GM18520 (cell line): ENCODE results near the gene CSAG1.
"Not testable (repeated sequence)": the region's sequence is repeated elsewhere in the genome, so short reads cannot be mapped to it uniquely, and the experiment has no call there.

ENCODE experiments used
- ATAC-seq: cut with Tn5 transposase; IDR thresholded peaks from one replicate; pipeline ENCODE4 v1.9.1; 2021; ENCODE audit not compliant: unreplicated experiment

The CSAG1 gene

DNA sequence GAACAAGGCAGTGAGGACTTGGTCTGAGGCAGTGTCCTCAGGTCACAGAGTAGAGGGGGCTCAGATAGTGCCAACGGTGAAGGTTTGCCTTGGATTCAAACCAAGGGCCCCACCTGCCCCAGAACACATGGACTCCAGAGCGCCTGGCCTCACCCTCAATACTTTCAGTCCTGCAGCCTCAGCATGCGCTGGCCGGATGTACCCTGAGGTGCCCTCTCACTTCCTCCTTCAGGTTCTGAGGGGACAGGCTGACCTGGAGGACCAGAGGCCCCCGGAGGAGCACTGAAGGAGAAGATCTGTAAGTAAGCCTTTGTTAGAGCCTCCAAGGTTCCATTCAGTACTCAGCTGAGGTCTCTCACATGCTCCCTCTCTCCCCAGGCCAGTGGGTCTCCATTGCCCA is 33.1 kb downstream of the CSAG1 start:
- ATAC-seq = not testable (repeated sequence)

DNA sequence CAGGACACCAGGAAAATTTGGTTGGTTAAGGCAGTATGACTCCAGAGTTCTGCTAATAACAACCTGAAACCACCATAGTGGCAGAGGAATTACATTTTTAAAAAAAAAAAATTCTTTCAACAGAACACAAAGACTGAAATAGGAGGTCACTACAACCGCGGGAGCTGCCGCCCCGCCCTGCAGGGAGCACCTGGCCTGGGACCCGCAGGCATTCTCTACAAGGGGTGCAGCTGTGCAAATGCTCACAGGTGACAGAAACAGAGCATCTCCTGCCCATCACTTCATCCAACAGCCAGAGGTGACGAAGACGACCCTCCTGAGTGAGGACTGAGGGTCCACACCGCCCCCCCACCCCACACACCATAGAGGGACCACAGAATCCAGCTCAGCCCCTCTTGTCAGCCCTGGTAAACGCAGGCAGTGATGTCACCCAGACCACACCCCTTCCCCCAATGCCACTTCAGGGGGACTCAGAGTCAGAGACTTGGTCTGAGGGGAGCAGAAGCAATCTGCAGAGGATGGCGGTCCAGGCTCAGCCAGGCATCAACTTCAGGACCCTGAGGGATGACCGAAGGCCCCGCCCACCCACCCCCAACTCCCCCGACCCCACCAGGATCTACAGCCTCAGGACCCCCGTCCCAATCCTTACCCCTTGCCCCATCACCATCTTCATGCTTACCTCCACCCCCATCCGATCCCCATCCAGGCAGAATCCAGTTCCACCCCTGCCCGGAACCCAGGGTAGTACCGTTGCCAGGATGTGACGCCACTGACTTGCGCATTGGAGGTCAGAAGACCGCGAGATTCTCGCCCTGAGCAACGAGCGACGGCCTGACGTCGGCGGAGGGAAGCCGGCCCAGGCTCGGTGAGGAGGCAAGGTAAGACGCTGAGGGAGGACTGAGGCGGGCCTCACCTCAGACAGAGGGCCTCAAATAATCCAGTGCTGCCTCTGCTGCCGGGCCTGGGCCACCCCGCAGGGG is 35.3 kb downstream of the CSAG1 start, which contains the start of gene MAGEA3:
TSS of gene MAGEA3 (plus strand) at position 843 of the 980 bp plus-strand sequence. CDS start 2,039 bp downstream, outside the sequence.
- not testable (repeated sequence) for ATAC-seq

DNA sequence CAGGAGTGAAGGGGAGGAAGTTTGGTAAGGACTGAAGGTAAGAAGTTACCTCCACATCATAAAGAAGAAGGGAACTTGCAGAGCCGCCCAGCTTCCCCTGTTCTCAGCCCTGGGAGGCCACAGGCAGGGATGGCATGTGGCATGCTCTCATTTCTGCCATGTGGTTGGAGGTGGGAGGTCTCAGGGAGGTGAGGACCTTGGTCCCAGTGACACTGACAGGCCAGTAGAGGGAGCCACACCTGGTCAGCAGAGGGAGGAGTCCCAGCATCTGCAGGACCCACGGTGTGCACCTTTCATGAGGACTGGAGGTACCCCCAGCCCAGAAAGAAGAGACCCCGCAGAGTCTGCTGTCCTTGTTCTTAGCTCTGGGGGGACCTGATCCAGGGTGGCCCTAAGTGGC is 52.5 kb downstream of the CSAG1 start:
- peak; percentile 68 for ATAC-seq
